Measurements from ENCODE around the gene XCL1.
A peak's percentile ranks its signal among the peaks of the same experiment; 100 is the strongest.

The XCL1 gene

GRCh38 chr1:168556647-168557046, 19.8 kb upstream of the XCL1 start:
- no peak for TF ChIP-seq CTCF (IDR thresholded peaks at IDR 0.05; ENCODE audit: insufficient read depth, missing control alignments)
- DNase-seq (ENCODE audit: insufficient read length, low spot score) (no peak), FAIRE-seq (no peak)

- TF ChIP-seq CTCF (IDR thresholded peaks at IDR 0.05; ENCODE audit: insufficient read depth, missing control alignments), result no peak
- FAIRE-seq (peak; percentile 60), DNase-seq (ENCODE audit: insufficient read length, low spot score) (no peak)
Measured at GRCh38 chr1:168560370-168560769, 16.0 kb upstream of the XCL1 start.

GRCh38 chr1:168561989-168562388, 14.4 kb upstream of the XCL1 start:
- DNase-seq (ENCODE audit: insufficient read length, low spot score) (no peak), FAIRE-seq (no peak)
- no peak for TF ChIP-seq CTCF (IDR thresholded peaks at IDR 0.05; ENCODE audit: insufficient read depth, missing control alignments)

GRCh38 chr1:168565825-168566224, 10.6 kb upstream of the XCL1 start:
- DNase-seq (ENCODE audit: insufficient read length, low spot score), result no peak
- FAIRE-seq, result no peak
- TF ChIP-seq CTCF (IDR thresholded peaks at IDR 0.05; ENCODE audit: insufficient read depth, missing control alignments), result no peak

- DNase-seq (ENCODE audit: insufficient read length, low spot score), result no peak
Measured at GRCh38 chr1:168567007-168567406, 9.4 kb upstream of the XCL1 start.

GRCh38 chr1:168567568-168567967, 8.8 kb upstream of the XCL1 start:
- TF ChIP-seq CTCF (IDR thresholded peaks at IDR 0.05; ENCODE audit: insufficient read depth, missing control alignments), result no peak
- no peak for FAIRE-seq
- DNase-seq (ENCODE audit: insufficient read length, low spot score), result no peak

More at GRCh38 chr1:168567007-168567406, 9.4 kb upstream of the XCL1 start:
- FAIRE-seq, result no peak
- no peak for TF ChIP-seq CTCF (IDR thresholded peaks at IDR 0.05; ENCODE audit: insufficient read depth, missing control alignments)

GRCh38 chr1:168568346-168568745, 8.1 kb upstream of the XCL1 start:
- DNase-seq (ENCODE audit: insufficient read length, low spot score), result no peak
- FAIRE-seq, result peak; percentile 11
- TF ChIP-seq CTCF (IDR thresholded peaks at IDR 0.05; ENCODE audit: insufficient read depth, missing control alignments), result no peak
